NOMO-1 treated with DMSO at 0.1 percent for 48 hours (cell line): ENCODE measurements around the gene GPR68.
"Not testable (repeated sequence)": the region's sequence is repeated elsewhere in the genome, so short reads cannot be mapped to it uniquely, and the experiment has no call there.

ENCODE experiments used
- DNase-seq: peaks from one replicate; lab custom pipeline; 2025; ENCODE audit not compliant: unreplicated experiment; lab: John Stamatoyannopoulos, UW

The GPR68 gene

DNA sequence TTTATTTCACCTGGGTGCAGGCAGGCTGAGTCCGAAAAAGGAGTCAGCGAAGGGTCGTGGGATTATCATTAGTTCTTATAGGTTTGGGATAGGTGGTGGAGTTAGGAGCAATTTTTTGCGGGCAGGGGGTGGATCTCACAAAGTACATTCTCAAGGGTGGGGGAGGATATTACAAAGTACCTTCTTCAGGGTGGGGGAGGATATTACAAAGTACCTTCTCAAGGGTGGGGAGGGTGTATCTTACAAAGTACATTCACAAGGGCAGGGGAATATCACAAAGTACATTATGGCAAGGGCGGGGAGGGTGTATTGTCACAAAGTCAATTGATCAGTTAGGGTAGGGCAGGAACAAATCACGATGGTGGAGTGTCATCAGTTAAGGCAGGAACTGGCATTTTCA lies 43.7 kb downstream of the GPR68 start:
- not testable (repeated sequence) for DNase-seq

DNA sequence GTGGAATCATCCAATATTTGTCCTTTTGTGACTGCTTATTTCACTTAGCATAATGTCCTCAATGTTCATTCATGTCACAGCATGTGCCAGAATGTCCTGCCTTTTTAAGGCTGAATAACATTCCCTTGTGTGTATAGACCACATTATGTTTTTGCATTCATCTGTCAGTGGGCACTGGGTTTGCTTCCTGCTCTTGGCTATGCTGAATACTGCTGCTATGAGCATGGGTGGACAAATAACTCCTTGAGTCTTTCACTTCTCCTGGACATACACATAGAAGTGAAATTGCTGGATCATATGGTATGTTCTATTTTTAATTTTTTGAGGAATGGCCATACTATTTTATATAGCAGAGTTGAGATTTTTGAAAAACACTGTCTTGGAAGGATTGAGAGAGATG lies 46.9 kb downstream of the GPR68 start:
- no peak for DNase-seq

DNA sequence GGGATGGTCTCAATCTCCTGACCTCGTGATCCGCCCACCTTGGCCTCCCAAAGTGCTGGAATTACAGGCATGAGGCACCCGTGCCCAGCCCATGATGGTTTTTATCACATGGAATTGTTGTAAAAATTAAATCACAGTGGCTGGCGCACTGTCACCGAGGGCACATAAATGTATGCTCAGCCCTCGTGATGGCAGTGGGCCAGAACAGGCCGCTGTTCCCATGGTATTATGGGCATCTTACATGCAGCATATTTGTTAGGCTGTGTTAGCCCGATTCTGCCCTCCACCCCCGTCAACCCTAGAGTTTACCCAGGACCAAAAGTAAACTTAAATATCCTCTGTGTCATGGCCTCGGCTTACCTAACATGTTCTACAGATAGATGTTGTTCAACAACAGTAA lies 48.6 kb downstream of the GPR68 start:
- DNase-seq: no peak

DNA sequence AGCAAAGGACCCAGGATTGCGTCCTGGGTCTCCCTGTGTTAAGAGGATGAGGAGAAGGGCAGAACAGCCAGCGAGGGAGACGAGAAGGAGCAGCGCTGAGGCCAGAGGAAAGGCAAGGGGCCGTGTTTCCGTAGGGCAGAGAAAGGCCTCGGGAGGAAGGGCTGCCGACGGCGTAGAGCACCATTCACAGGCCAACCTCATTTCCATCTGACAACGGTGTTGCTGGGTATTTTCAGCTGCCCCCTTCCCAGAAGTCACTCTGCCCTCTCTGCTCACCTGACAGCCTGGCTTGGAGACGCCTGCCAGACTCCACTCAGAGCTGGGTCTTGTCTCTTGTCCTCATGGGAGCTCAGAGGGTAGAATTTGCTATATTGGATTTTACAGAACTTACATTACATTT lies 51.4 kb downstream of the GPR68 start:
- no peak for DNase-seq

DNA sequence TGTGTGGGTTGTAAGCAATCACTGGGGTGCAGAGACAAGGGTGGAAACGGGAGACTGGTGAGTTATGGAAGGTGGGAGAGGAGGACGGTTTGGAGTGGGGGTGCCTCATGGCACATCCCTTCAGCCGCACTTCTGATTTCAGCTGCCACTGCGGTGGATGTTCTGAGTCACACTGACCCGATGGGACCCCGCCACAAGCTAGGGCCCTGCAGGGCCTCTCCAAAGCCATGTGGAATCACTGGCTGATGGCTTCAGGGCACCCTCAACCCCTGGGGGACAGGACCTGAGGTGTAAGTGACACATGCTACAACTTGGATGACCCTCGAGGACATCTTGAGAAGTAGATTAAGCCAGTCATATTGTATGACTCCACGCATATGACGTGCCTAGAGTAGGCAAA lies 53.7 kb downstream of the GPR68 start:
- DNase-seq: no peak

DNA sequence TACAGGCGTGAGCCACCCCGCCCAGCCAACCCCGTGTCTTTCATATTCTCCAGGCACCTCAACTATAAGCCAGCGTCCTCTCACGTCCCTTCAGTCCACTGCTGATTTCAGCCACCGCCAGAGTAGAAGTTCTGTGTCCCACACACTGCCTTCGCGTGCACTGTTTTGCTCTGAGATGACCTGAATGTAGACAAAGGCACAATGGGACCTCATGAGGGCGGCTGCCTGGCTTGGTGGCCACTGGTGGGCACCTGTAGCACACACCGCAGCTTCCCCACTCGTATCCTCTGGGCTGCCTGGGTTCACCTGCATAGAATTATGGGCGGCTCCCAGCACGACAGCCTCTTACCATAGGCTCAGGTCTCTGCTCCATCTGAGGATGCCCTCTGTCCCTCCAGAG lies 57.2 kb downstream of the GPR68 start:
- no peak for DNase-seq

DNA sequence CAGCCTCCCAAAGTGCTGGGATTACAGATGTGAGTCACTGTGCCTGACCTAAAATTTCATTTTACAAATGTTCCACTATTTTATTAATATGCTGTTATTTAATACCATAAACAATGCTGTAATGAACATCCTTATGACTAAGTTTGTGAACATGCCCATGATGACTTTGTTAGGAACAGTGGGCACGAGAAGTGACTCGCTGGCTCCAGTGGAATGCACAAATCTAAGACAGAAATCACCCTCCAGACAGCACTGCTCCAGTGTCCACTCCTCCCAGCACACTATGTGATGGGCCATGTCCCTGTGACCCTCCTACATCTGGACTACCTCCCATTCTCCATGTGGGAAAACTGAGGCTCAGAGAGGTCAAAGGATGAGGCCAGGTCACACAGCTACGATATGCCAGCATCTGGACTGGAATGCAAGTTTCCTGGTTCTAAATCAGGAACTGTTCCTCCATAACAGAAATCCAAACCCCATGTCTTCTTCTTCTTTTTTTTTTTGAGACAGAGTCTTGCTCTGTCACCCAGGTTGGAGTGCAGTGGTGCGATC lies 57.9 kb downstream of the GPR68 start:
- DNase-seq: no peak

DNA sequence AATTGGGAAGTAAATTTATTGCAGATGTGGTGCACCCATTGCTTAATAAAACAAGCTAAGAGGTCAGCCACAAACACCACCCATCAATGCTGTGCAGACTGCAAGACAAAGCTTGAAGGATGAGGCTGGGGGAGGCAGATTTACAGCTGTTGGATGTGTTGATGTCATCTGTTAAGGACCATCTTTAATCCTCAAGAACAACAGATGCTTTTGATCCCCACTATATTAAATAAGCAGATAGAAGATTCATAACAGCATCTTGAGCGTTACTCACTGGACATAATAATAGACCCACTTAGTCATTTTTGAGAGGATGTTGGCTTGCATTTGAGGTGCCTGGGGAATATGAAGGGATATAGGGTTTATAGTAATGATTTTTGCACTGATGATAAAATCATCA lies 58.8 kb downstream of the GPR68 start:
- no peak for DNase-seq

DNA sequence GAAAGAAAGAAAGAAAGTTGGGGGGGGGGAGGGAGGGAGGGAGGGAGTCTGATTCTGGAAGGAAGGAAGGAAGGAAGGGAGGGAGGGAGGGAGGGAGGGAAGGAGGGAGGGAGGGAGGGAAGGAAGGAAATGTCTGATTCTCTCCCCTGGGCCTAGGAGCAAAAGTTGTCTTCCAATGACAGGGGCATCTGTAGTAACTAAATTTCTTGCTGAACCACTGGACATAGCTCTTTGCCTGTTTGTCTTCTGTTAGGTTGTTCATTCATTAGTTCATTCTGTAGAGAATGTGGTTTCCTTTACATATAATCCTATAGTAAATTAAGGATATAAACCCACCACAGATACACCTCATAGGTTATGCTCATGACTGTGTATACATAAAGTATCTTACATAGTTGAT lies 59.9 kb downstream of the GPR68 start:
- DNase-seq: no peak

DNA sequence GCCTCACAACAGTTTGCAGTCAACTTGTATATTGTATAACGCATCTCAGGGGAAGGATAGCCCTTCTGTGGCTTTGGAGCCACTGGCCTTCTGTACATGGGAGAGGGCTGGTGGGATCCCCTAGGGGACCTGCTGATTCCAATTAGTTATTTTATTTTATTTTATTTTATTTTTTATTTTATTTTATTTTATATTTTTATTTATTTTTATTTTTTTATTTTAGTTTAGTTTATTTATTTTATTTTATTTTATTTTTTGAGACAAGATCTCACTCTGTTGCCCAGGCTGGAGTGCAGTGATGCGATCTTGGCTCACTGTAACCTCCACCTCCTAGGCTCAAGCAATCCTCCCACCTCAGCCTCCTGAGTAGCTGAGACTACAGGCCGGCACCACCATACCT lies 61.8 kb downstream of the GPR68 start:
- not testable (repeated sequence) for DNase-seq
